Measurements from ENCODE around the gene SMYD3. TPM values are rescaled to one million over a fixed set of nuclear protein-coding genes. Genes with fewer than 3 reads are reported as not detected.

SMYD3 gene
- total RNA-seq, 1 donor from 2014 or later = 29.3 TPM

DNA sequence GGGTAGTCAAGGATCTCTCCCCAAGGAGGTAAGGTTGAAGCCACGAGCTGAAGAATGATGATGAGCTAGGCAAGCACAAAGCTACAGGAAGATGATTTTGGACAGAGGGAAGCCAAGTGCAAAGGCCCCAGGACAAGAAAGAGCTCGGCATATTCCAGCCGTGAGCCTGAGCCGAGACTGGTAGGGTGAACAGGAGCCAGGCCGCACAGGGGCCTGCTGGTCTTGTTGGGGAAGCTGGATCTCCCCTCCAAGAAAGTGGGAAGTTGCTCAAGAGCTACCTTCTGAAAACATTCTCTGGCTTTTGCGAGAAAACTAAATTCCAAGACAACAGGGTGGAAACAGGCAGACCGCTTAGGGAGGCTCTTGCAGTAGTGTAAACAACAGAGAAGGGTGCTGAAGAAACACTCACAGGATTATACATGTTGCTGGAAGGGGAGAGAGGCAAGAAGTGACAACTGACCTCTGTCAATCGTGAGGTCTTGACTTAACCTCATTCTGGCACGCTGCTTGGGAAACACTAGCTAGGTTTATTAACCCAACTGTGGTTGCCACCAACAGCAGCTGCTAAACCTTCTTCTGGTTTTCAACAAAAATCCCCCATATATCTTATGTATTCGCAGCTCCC, 625.2 kb downstream of the SMYD3 start:
- H3K27me3 Mint-ChIP-seq (ENCODE audit: low read depth) = no peaks in the 10 kb centered on the region

DNA sequence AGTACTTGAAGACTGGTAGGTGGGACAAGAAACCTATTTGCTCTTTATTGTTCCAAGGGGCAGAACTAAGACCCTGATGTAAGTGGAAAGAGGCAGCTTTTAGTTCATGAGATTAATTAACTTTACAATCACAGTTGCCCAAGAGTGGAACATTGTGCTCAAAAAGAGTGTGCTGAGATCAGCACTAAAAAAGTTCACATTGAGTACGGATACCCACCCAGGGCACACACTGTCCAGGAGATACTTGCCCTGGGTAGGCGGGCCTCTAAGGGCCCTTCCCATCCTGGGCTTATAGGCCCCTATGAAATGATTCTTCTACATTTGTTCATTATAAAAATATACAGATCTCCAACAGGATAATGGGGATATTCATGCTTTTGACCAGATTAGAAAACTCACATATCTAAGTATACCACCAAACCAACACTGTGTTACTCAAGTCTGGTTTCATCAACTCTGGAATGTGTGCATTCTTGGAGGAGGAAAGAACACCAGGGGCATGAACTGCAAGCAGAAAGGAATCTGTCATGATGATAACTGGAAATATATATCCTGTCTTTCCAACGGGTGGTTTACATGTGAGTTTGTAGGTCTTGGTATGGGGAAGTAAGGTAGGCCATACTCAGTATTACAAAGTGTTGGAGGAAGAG, 626.2 kb downstream of the SMYD3 start:
- H3K4me3 Mint-ChIP-seq (ENCODE audit: unreplicated experiment) = no peak overlapping the region
- TF ChIP-seq, protein P1, sequence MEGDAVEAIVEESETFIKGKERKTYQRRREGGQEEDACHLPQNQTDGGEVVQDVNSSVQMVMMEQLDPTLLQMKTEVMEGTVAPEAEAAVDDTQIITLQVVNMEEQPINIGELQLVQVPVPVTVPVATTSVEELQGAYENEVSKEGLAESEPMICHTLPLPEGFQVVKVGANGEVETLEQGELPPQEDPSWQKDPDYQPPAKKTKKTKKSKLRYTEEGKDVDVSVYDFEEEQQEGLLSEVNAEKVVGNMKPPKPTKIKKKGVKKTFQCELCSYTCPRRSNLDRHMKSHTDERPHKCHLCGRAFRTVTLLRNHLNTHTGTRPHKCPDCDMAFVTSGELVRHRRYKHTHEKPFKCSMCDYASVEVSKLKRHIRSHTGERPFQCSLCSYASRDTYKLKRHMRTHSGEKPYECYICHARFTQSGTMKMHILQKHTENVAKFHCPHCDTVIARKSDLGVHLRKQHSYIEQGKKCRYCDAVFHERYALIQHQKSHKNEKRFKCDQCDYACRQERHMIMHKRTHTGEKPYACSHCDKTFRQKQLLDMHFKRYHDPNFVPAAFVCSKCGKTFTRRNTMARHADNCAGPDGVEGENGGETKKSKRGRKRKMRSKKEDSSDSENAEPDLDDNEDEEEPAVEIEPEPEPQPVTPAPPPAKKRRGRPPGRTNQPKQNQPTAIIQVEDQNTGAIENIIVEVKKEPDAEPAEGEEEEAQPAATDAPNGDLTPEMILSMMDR (IDR thresholded peaks at IDR 0.05) = no peak
- H3K27me3 Mint-ChIP-seq (ENCODE audit: low read depth) = no peaks in the 10 kb centered on the region
- H3K9me3 Mint-ChIP-seq (ENCODE audit: low read depth) = peaks cover 8% of the 10 kb centered on the region
- H3K4me1 Mint-ChIP-seq (ENCODE audit: low read depth) = peaks cover 30% of the 10 kb centered on the region
- peaks cover 8% of the 10 kb centered on the region for H3K36me3 Mint-ChIP-seq (ENCODE audit: low read depth)
- H3K27ac Mint-ChIP-seq (ENCODE audit: unreplicated experiment) = peak overlapping the region; percentile 57
- DNase-seq (ENCODE audit: low spot score) = no peak

More for the DNA sequence above, 625.2 kb downstream of the SMYD3 start:
- TF ChIP-seq, protein P1 (IDR thresholded peaks at IDR 0.05) = no peak
- no peak overlapping the region for H3K4me3 Mint-ChIP-seq (ENCODE audit: unreplicated experiment)
- no peak for DNase-seq (ENCODE audit: low spot score)
- H3K4me1 Mint-ChIP-seq (ENCODE audit: low read depth) = peaks cover 20% of the 10 kb centered on the region
- H3K27ac Mint-ChIP-seq (ENCODE audit: unreplicated experiment) = peak overlapping the region; percentile 45
- H3K9me3 Mint-ChIP-seq (ENCODE audit: low read depth) = peaks cover 10% of the 10 kb centered on the region
- H3K36me3 Mint-ChIP-seq (ENCODE audit: low read depth) = peaks cover 8% of the 10 kb centered on the region

- no peaks in the 10 kb centered on the region for H3K27me3 Mint-ChIP-seq (ENCODE audit: low read depth)
- peaks cover 3% of the 10 kb centered on the region for H3K9me3 Mint-ChIP-seq (ENCODE audit: low read depth)
- H3K27ac Mint-ChIP-seq (ENCODE audit: unreplicated experiment) = no peak overlapping the region
- H3K4me1 Mint-ChIP-seq (ENCODE audit: low read depth) = peaks cover 48% of the 10 kb centered on the region
- DNase-seq (ENCODE audit: low spot score) = no peak
- H3K4me3 Mint-ChIP-seq (ENCODE audit: unreplicated experiment) = no peak overlapping the region
- H3K36me3 Mint-ChIP-seq (ENCODE audit: low read depth) = peaks cover under 1% of the 10 kb centered on the region
- TF ChIP-seq, protein P1 (IDR thresholded peaks at IDR 0.05) = no peak
These were observed 628.0 kb downstream of the SMYD3 start for GRCh38 chr1:245879091-245879490.

DNA sequence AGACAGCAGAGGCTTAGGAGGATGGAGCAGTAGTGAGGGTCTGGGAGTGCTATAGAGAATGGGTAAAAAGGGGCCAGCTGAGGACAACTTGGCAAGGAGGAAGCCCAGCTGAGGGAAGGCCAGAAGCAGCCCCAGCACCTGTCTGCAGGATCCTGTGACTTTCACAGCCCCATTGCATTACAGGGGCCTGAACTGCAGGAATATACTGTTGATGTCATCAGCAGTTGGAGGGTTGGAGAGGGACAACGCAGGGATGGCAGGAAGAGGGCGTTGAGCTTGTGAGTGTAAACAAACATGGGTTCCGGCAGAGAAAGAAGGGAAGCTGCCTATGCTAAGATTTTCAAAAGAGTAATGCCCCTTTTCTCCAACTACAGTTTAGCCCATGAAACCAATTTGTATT, 628.5 kb downstream of the SMYD3 start:
- DNase-seq (ENCODE audit: low spot score) = no peak
- peaks cover 3% of the 10 kb centered on the region for H3K9me3 Mint-ChIP-seq (ENCODE audit: low read depth)

DNA sequence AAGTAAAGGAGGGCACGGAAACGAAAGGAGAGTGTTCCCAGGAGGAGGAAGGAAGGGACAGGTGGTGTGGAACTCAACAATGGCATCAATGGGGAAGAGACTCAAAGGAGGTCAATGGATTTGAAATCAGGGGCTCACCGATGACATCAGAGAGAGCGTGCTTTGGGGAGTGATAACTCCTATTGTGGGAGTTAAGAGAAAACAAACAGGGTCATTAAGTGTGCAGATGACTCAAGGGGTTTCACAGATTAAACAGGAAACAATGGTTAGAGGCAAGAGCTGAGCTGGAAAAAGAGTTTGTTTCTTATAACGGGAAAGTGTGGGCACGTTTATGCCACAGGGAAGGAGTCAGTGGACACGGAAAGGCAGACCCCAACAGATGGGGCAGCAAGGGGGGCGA, 629.1 kb downstream of the SMYD3 start:
- Mint-ChIP-seq H3K36me3 (ENCODE audit: low read depth) (no peaks in the 10 kb centered on the region), H3K4me3 (ENCODE audit: unreplicated experiment) (no peak overlapping the region), H3K27me3 (ENCODE audit: low read depth) (no peaks in the 10 kb centered on the region), H3K9me3 (ENCODE audit: low read depth) (peaks cover 3% of the 10 kb centered on the region), H3K4me1 (ENCODE audit: low read depth) (peaks cover 59% of the 10 kb centered on the region), H3K27ac (ENCODE audit: unreplicated experiment) (no peak overlapping the region)
- TF ChIP-seq, protein P1 (IDR thresholded peaks at IDR 0.05) = no peak
- DNase-seq (ENCODE audit: low spot score) = no peak

More for the DNA sequence above, 628.5 kb downstream of the SMYD3 start:
- Mint-ChIP-seq H3K4me3 (ENCODE audit: unreplicated experiment) (no peak overlapping the region), H3K27me3 (ENCODE audit: low read depth) (no peaks in the 10 kb centered on the region), H3K27ac (ENCODE audit: unreplicated experiment) (no peak overlapping the region), H3K4me1 (ENCODE audit: low read depth) (peaks cover 53% of the 10 kb centered on the region), H3K36me3 (ENCODE audit: low read depth) (no peaks in the 10 kb centered on the region)
- TF ChIP-seq, protein P1 (IDR thresholded peaks at IDR 0.05) = no peak
